Measurements from ENCODE around the gene YY2.
"Not testable (repeated sequence)": the region's sequence is repeated elsewhere in the genome, so short reads cannot be mapped to it uniquely, and the experiment has no call there.

YY2 gene

GRCh38 chrX:21855937-21856415 lies at the start of gene YY2:
Gene YY2 (plus strand): TSS chrX:21855987. CDS start chrX:21856485, 498 bp downstream.
- TF ChIP-seq CTCF (conservative IDR thresholded peaks at IDR 0.05; ENCODE audit: low read depth, low read length) = no peak
- no peak within 1 kb of the TSS for H3K4me3 ChIP-seq (ENCODE audit: low read depth, low read length)
- no peak for DNase-seq (ENCODE audit: low read depth)

- no peak for DNase-seq (ENCODE audit: low read depth)
- no peak for TF ChIP-seq CTCF (conservative IDR thresholded peaks at IDR 0.05; ENCODE audit: low read depth, low read length)
- H3K4me3 ChIP-seq (ENCODE audit: low read depth, low read length) = no peak overlapping the region
These were observed 49.1 kb upstream of the YY2 start for GRCh38 chrX:21806691-21807090.

DNA sequence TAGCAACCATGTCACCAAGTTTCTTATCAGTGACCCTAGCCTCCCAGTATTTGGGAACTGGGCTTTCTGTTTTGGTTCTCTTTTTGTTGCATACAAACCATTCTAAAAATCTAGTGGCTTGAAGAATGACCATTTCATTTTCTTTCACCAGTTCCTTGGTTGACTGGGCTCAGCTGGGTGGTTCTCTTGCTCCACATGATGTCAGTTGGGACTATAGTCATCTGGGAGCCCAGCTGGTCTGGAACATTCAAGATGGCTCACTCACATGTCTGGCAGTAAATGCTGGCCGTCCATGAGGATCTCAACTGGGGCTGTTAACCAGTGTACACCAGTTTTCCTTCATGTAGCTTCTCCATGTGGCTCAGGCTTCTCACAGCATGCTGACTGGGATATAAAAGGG lies 44.0 kb upstream of the YY2 start:
- no peak for TF ChIP-seq CTCF (conservative IDR thresholded peaks at IDR 0.05; ENCODE audit: low read depth, low read length)
- no peak for DNase-seq (ENCODE audit: low read depth)
- H3K4me3 ChIP-seq (ENCODE audit: low read depth, low read length) = no peak overlapping the region

DNA sequence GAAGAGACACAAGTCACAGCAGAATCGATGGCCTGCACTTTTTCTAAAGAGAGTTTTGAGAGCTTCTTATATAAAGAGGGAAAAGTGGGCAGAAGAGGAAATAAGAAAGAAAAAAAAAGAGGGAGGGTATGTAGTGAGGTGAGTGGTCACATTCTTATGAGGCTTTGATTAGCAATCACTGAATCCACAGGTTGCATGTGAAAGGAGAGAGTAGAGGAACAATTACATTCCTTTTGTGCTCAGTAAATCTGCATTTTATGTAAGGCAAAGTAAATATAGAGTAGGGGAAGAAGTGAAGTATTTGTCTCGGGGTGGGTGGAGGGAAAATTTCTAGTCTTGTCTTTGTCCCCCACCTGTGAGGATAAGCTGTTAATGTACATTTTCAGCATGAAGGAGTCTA lies 43.2 kb upstream of the YY2 start:
- no peak for TF ChIP-seq CTCF (conservative IDR thresholded peaks at IDR 0.05; ENCODE audit: low read depth, low read length)
- no peak overlapping the region for H3K4me3 ChIP-seq (ENCODE audit: low read depth, low read length)
- DNase-seq (ENCODE audit: low read depth) = no peak

DNA sequence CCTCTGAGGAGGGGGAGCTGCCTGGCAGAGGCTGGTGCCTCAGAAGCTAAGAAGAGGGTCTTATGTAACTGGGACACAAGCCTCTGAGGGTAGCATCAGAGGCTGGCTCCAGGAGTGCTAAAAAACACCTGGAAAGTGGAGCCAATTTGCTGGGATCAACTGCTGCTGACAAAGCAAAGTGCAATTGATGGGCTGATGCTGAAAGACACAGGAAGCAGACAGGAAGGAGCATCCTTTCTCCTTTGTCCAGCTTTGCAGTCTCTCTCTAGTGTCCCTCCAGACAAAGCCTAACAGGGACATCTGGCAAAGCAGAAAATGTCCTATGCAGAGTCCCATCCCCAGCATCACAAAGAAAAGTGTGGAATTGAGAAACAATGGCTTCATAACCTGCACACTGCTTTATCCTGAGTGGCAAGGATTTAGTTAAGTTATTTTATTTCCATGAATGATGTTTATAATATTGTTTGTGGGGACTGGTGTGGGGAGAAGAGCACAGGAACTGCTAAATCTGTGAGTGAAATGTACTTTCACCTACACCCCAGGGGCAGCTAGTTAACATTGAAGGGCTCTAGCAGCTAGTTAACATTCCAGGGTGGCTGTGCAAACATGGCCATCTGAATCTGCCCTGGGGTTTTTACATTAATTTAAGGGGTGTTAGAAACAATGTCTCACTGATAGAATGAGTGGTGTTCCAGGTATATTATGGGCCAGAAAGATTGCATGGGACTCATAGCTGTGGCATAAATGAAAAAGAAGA lies 42.0 kb upstream of the YY2 start:
- no peak for TF ChIP-seq CTCF (conservative IDR thresholded peaks at IDR 0.05; ENCODE audit: low read depth, low read length)
- no peak overlapping the region for H3K4me3 ChIP-seq (ENCODE audit: low read depth, low read length)
- no peak for DNase-seq (ENCODE audit: low read depth)

DNA sequence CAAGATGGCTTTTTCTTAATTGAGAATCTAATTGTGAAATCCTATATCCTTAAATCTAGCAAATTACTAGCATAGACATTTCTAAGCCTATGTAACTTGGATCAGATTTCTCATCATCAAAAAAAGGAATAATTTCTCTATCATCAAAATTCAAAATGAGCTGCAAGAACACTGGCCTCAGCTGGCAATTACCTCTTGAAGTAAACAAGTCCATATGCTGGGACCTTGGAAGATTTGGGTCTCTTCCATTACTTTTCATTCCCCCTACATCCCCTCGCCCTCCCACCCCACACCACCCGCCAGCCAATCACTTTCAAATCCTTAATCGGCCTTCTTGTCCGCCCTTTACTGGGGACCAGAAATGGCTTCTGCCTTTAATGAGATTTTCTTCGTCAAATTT lies 39.7 kb upstream of the YY2 start:
- no peak for TF ChIP-seq CTCF (conservative IDR thresholded peaks at IDR 0.05; ENCODE audit: low read depth, low read length)
- no peak overlapping the region for H3K4me3 ChIP-seq (ENCODE audit: low read depth, low read length)
- no peak for DNase-seq (ENCODE audit: low read depth)

GRCh38 chrX:21820170-21820569 lies 35.6 kb upstream of the YY2 start:
- not testable (repeated sequence) for H3K4me3 ChIP-seq (ENCODE audit: low read depth, low read length); DNase-seq (ENCODE audit: low read depth)

All from choroid plexus epithelial cell (primary cell).